OCI-LY7 (cell line): ENCODE measurements around the gene OSER1. TPM values are rescaled to one million over a fixed set of nuclear protein-coding genes. Genes with fewer than 3 reads are reported as not detected.

ENCODE experiments used
- BruUV-seq: library from RNA; stranded (reverse); fragments of 400-500 nt; replicated peaks from 2 replicates; lab custom pipeline; 2021; lab: Mats Ljungman, UMichigan
- CTCF ChIA-PET: fragments of 300-600 bp; sonication (Branson Sonifier 250); formaldehyde crosslinking; loops from one replicate; lab custom pipeline; 2022; ENCODE audit warnings: antibody characterized with exemption; ENCODE audit not compliant: unreplicated experiment; lab: Charles Lee
- POLR2A ChIA-PET: fragments of 300-600 bp; sonication (Branson Sonifier 250); formaldehyde crosslinking; loops from one replicate; lab custom pipeline; 2022; ENCODE audit warnings: antibody characterized with exemption; lab: Charles Lee
- DNase-seq: peaks from one replicate; pipeline ENCODE4 v3.0.0-alpha.2; 2015; ENCODE audit warnings: low spot score
- H2AFZ ChIP-seq: fragments of 200-600 bp; sonication (generic), shearing (Covaris generic); 2 replicates; pipeline ENCODE4 v1.6.1; 2014; ENCODE audit warnings: mild to moderate bottlenecking, antibody characterized with exemption, low read length, moderate library complexity
- H3K27ac ChIP-seq: fragments of 200-600 bp; sonication (generic); 2 replicates; pipeline ENCODE4 v1.5.1; 2014; ENCODE audit warnings: mixed run types, low read depth, mild to moderate bottlenecking, moderate library complexity, low read length, inconsistent platforms; ENCODE audit not compliant: poor library complexity, severe bottlenecking
- H3K36me3 ChIP-seq: fragments of 200-600 bp; sonication (generic); 2 replicates; pipeline ENCODE4 v1.6.1; 2014; ENCODE audit warnings: mild to moderate bottlenecking, antibody characterized with exemption, low read length, moderate library complexity, mixed read lengths; ENCODE audit not compliant: insufficient read depth
- H3K4me1 ChIP-seq: fragments of 200-600 bp; sonication (generic); 2 replicates; pipeline ENCODE4 v1.5.1; 2014; ENCODE audit warnings: mild to moderate bottlenecking, low read length; ENCODE audit not compliant: insufficient read depth, poor library complexity, severe bottlenecking
- H3K4me2 ChIP-seq: fragments of 200-600 bp; sonication (generic); 2 replicates; pipeline ENCODE4 v1.6.1; 2014; ENCODE audit warnings: mild to moderate bottlenecking, low read length
- H3K4me3 ChIP-seq: fragments of 200-600 bp; sonication (generic); 2 replicates; pipeline ENCODE4 v1.5.1; 2014; ENCODE audit warnings: mild to moderate bottlenecking, low read depth, low read length; ENCODE audit not compliant: poor library complexity, severe bottlenecking
- H3K79me2 ChIP-seq: fragments of 200-600 bp; sonication (generic); 2 replicates; pipeline ENCODE4 v1.6.1; 2016; ENCODE audit warnings: low read depth, mild to moderate bottlenecking, low read length, moderate library complexity, mixed read lengths; ENCODE audit not compliant: insufficient read depth
- H3K9me2 ChIP-seq: fragments of 200-600 bp; sonication (generic); 2 replicates; pipeline ENCODE4 v1.6.1; 2016; ENCODE audit warnings: mild to moderate bottlenecking, low read length, mixed read lengths; ENCODE audit not compliant: insufficient read depth
- H3K9me3 ChIP-seq: fragments of 200-600 bp; sonication (generic); 2 replicates; pipeline ENCODE4 v1.6.1; 2014; ENCODE audit warnings: mild to moderate bottlenecking, mixed run types, low read length, mixed read lengths
- H4K20me1 ChIP-seq: fragments of 200-600 bp; sonication (generic); 2 replicates; pipeline ENCODE4 v1.6.1; 2014; ENCODE audit warnings: mild to moderate bottlenecking, antibody characterized with exemption, low read length, moderate library complexity, mixed read lengths; ENCODE audit not compliant: insufficient read depth
- EZH2phosphoT487 ChIP-seq: fragments of 200-600 bp; sonication (generic); IDR thresholded peaks from 2 replicates; pipeline ENCODE4 v1.6.1; 2018; ENCODE audit warnings: low read depth, borderline replicate concordance, mild to moderate bottlenecking, mixed run types, antibody characterized with exemption, low read length, moderate library complexity, mixed read lengths
- intact Hi-C: fragments of 100-400 bp; cut with micrococcal nuclease; formaldehyde crosslinking; loops from one replicate; pipeline ENCODE4 v1.10.0; 2022; ENCODE audit not compliant: unreplicated experiment
- total RNA-seq, 2 experiments: library from RNA; depleted of rRNA in 1 of 2; stranded (reverse); fragments of >200 nt in 1 of 2; shearing (Covaris generic) in 1 of 2; gene quantifications; 2 replicates each; pipeline ENCODE4 v1.2.3, GENCODE V29; 2014 to 2022
- TF ChIP-seq, protein P1 (sequence below): fragments of 200-600 bp; sonication (generic); conservative IDR thresholded peaks from 2 replicates; pipeline ENCODE4 v1.5.1; 2014; ENCODE audit warnings: mild to moderate bottlenecking, antibody characterized with exemption, low read length, moderate library complexity, mixed read lengths

Gene OSER1
- total RNA-seq, 2 experiments from 2014 or later: 28.1 to 31.9 TPM

DNA sequence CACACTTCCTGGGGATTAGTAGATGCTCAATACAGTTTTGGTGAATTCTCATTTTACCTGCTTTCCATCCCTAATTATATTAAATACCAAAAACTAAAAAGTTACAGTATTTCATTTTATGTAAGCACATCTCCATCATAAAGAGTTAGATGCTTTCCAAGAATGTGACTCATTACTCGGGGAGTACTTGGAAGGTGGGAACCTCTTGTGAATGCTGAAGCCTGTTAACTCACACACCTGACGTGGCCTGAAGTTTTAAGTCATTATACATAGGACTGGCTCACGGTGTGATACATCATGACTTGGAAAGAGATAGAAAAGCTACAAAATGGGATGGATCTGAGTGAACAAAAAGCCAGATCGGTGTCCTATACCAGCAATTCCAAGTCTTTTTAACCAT lies 2.2 kb upstream of the OSER1 start:
- CTCF ChIA-PET: no interaction called here

DNA sequence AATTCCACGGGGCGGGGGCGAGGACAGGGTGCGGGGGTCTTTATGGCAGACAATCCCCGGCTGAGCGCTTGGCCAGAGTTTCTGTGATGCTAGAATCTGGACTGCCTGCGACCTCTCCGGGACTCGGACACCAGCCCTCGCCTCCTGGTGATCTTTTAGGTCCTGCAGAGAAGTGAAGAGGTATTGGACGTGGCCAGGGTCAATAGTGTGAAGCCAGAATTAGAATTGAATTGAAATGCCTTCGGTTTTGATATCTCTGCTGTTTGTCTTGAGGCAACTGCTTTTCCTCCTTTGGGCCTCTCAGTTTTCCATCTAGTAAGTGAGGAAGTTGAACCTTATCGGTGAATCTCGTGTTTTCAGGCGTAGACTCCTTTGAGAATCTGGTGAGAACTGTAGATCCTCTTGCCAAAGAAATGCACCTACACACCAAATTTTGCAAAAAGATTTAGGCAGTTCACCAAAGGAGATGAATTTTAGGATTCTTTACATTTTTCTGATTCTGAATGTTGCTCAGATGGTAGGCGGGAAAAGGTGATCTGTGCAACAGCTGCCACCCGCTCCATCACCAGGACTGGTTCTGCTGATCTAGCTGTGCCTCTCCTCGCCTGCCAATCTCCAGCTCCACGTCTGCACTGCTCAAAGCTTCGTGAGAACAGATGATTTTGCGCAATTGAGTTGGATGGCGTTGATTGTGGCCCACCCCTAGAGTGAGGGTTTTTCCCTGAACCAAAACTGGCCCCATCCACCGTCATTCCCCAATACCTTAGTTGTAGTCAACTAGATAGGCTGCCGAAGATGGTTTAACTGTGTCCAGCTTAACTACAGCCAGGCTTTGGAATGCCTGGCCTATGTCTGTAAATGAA lies 837 bp upstream of the OSER1 start:
- Histone ChIP-seq H3K79me2 (peaks cover 39% of the 10 kb centered on the region), H4K20me1 (peaks cover 30% of the 10 kb centered on the region; the same call in 1 of the 2 replicates), H3K9me3 (no peaks in the 10 kb centered on the region), H3K36me3 (peaks cover 7% of the 10 kb centered on the region), H3K4me3 (peak overlapping the region; percentile 90), H3K4me1 (peaks cover 24% of the 10 kb centered on the region), H2AFZ (peak overlapping the region; percentile 77; the same call in 1 of the 2 replicates), H3K27ac (peak overlapping the region; percentile 51), H3K9me2 (no peaks in the 10 kb centered on the region), H3K4me2 (peak overlapping the region; percentile 80)
- POLR2A ChIA-PET: interaction anchor here (0.6 kb wide), 1 partner anchor 527 kb away, joined by 3 read pairs; no protein-coding TSS in a partner anchor
- DNase-seq: no peak
- intact Hi-C loops: loop anchor here (2.0 to 10.0 kb wide), 2 partner anchors 399 to 653 kb away; no protein-coding TSS in a partner anchor
- CTCF ChIA-PET: no interaction called here
- TF ChIP-seq, protein P1, sequence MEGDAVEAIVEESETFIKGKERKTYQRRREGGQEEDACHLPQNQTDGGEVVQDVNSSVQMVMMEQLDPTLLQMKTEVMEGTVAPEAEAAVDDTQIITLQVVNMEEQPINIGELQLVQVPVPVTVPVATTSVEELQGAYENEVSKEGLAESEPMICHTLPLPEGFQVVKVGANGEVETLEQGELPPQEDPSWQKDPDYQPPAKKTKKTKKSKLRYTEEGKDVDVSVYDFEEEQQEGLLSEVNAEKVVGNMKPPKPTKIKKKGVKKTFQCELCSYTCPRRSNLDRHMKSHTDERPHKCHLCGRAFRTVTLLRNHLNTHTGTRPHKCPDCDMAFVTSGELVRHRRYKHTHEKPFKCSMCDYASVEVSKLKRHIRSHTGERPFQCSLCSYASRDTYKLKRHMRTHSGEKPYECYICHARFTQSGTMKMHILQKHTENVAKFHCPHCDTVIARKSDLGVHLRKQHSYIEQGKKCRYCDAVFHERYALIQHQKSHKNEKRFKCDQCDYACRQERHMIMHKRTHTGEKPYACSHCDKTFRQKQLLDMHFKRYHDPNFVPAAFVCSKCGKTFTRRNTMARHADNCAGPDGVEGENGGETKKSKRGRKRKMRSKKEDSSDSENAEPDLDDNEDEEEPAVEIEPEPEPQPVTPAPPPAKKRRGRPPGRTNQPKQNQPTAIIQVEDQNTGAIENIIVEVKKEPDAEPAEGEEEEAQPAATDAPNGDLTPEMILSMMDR: no peak
- TF ChIP-seq EZH2phosphoT487: no peak
- BruUV-seq: TSS peak; percentile 95

More for the DNA sequence above, 2.2 kb upstream of the OSER1 start:
- DNase-seq: no peak
- H3K4me3 ChIP-seq: no peak overlapping the region
- H3K4me2 ChIP-seq: no peak overlapping the region
- TF ChIP-seq EZH2phosphoT487: no peak
- TF ChIP-seq, protein P1: no peak
- intact Hi-C loops: loop anchor here (10.0 kb wide), 1 partner anchor 652 kb away; no protein-coding TSS in a partner anchor
- no peaks in the 10 kb centered on the region for H3K9me3 ChIP-seq
- peaks cover 20% of the 10 kb centered on the region; the same call in 1 of the 2 replicates for H4K20me1 ChIP-seq
- H3K79me2 ChIP-seq: peaks cover 25% of the 10 kb centered on the region
- no peak overlapping the region for H3K27ac ChIP-seq
- H3K4me1 ChIP-seq: peaks cover 15% of the 10 kb centered on the region
- no peak overlapping the region for H2AFZ ChIP-seq
- H3K9me2 ChIP-seq: no peaks in the 10 kb centered on the region
- POLR2A ChIA-PET: interaction anchor here (0.7 kb wide), 1 partner anchor 21 kb away, joined by 4 read pairs; no protein-coding TSS in a partner anchor
- no TSS peak for BruUV-seq
- H3K36me3 ChIP-seq: no peaks in the 10 kb centered on the region
